ENCODE data around the gene BCL7B.

DNA sequence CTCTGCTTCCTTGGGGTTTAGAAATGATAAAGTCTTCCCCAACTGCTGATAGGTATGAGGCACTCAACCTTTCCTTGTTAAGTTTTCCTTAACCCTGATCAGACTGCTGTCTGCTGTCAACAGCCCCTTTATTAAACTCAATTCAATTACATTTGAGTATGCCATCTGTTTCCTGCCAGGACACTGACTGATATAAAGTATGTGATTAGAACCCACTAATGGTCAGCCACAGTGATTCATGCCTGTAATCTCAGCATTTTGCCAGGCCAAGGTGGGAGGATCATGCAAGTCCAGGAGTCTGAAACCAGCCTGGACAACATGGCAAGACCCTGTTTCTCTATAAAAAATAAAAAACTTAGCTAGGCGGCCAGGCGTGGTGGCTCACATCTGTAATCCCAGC lies 53.5 kb downstream of the BCL7B start:
- TF ChIP-seq MAZ (IDR thresholded peaks at IDR 0.05; ENCODE audit: borderline replicate concordance, low read depth, low read length) (no peak), MAZ (CRISPR knock-in tag; IDR thresholded peaks at IDR 0.05; ENCODE audit: low read depth) (no peak), NR2F2 (IDR thresholded peaks at IDR 0.05; ENCODE audit: borderline replicate concordance, low read depth) (no peak), SMC3 (IDR thresholded peaks at IDR 0.05; ENCODE audit: low read length) (no peak), SIN3A (IDR thresholded peaks at IDR 0.05; ENCODE audit: borderline replicate concordance, low read depth, low read length) (no peak), ZBTB44 (CRISPR knock-in tag; IDR thresholded peaks at IDR 0.05) (no peak), ZMAT3 (CRISPR knock-in tag; conservative IDR thresholded peaks at IDR 0.05) (no peak), SUZ12 (IDR thresholded peaks at IDR 0.05; ENCODE audit: low read depth, low read length) (no peak), CREM (IDR thresholded peaks at IDR 0.05) (no peak), CREM (CRISPR knock-in tag; IDR thresholded peaks at IDR 0.05) (no peak), CSRNP1 (CRISPR knock-in tag; IDR thresholded peaks at IDR 0.05) (no peak), KAT8 (CRISPR knock-in tag; IDR thresholded peaks at IDR 0.05) (no peak), ZBTB20 (CRISPR knock-in tag; IDR thresholded peaks at IDR 0.05; ENCODE audit: borderline replicate concordance, low read depth) (no peak)
- TF ChIP-seq, protein P1, sequence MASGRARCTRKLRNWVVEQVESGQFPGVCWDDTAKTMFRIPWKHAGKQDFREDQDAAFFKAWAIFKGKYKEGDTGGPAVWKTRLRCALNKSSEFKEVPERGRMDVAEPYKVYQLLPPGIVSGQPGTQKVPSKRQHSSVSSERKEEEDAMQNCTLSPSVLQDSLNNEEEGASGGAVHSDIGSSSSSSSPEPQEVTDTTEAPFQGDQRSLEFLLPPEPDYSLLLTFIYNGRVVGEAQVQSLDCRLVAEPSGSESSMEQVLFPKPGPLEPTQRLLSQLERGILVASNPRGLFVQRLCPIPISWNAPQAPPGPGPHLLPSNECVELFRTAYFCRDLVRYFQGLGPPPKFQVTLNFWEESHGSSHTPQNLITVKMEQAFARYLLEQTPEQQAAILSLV (CRISPR knock-in tag; IDR thresholded peaks at IDR 0.05; ENCODE audit: borderline replicate concordance) = no peak
- TF ChIP-seq, protein P2, sequence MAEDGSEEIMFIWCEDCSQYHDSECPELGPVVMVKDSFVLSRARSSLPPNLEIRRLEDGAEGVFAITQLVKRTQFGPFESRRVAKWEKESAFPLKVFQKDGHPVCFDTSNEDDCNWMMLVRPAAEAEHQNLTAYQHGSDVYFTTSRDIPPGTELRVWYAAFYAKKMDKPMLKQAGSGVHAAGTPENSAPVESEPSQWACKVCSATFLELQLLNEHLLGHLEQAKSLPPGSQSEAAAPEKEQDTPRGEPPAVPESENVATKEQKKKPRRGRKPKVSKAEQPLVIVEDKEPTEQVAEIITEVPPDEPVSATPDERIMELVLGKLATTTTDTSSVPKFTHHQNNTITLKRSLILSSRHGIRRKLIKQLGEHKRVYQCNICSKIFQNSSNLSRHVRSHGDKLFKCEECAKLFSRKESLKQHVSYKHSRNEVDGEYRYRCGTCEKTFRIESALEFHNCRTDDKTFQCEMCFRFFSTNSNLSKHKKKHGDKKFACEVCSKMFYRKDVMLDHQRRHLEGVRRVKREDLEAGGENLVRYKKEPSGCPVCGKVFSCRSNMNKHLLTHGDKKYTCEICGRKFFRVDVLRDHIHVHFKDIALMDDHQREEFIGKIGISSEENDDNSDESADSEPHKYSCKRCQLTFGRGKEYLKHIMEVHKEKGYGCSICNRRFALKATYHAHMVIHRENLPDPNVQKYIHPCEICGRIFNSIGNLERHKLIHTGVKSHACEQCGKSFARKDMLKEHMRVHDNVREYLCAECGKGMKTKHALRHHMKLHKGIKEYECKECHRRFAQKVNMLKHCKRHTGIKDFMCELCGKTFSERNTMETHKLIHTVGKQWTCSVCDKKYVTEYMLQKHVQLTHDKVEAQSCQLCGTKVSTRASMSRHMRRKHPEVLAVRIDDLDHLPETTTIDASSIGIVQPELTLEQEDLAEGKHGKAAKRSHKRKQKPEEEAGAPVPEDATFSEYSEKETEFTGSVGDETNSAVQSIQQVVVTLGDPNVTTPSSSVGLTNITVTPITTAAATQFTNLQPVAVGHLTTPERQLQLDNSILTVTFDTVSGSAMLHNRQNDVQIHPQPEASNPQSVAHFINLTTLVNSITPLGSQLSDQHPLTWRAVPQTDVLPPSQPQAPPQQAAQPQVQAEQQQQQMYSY (CRISPR knock-in tag; IDR thresholded peaks at IDR 0.05) = no peak
- TF ChIP-seq, protein P3, sequence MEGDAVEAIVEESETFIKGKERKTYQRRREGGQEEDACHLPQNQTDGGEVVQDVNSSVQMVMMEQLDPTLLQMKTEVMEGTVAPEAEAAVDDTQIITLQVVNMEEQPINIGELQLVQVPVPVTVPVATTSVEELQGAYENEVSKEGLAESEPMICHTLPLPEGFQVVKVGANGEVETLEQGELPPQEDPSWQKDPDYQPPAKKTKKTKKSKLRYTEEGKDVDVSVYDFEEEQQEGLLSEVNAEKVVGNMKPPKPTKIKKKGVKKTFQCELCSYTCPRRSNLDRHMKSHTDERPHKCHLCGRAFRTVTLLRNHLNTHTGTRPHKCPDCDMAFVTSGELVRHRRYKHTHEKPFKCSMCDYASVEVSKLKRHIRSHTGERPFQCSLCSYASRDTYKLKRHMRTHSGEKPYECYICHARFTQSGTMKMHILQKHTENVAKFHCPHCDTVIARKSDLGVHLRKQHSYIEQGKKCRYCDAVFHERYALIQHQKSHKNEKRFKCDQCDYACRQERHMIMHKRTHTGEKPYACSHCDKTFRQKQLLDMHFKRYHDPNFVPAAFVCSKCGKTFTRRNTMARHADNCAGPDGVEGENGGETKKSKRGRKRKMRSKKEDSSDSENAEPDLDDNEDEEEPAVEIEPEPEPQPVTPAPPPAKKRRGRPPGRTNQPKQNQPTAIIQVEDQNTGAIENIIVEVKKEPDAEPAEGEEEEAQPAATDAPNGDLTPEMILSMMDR (CRISPR knock-in tag; IDR thresholded peaks at IDR 0.05) = no peak
